Measurements from ENCODE around the gene IL12RB1. TPM values are rescaled to one million over a fixed set of nuclear protein-coding genes. Genes with fewer than 3 reads are reported as not detected.

IL12RB1 gene
- total RNA-seq, 1 donor from 2014 or later = not detected

DNA sequence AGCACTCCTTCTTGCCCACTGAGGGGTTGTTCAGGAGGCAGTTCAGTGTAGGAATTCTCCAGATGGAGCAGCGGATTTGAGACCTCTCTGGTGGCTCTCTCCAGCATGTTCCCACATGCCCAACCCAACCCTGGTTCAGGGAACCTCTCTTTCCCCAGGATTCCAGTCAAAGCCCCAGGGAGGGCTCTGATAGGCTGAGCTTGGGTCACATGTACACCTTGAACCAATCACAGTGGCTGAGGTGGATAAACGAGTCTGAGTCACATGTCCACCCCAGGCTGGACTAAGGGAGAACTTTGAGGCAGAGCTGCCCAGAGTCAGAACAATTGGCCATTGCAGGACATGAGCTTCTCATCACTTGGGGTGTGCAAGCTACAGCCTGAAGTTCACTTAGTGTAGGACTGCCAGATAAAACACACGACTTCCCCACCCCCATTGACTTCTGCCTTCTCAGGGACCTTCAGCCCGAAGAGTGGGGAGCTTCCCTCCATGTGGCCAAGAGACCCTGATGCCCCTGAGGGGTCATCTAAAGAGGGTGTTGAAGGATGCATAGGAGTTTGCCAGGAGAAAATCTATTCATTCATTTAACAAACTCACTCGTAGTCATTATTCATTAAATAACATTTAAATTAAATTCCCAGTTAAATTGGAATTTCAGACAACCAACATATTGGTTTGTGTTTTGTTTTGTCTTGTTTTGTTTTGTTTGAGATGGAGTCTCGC, 6.9 kb upstream of the IL12RB1 start:
- no peak for DNase-seq (ENCODE audit: low spot score)

DNA sequence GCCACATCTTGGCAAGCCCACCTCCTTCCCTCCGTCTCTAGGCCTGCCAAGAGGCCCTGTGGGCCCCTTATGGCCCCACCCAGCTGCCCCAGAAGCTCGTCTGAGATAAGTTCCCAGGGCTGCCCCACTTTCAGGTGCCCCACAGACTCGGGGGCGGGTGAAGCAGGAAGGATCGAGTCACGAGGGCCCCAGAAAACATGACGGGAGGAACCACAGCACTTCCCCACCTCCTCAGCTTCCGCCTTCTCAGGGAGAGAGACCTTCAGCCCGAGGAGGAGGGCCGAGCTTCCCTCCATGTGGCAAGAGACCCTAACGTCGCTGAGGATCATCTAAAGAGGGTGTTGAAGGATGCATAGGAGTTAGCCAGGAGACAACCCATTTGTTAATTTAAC, 4.5 kb upstream of the IL12RB1 start:
- H3K27ac ChIP-seq = no peak overlapping the region
- Mint-ChIP-seq H3K4me3 (no peak overlapping the region), H3K4me1 (peaks cover 12% of the 10 kb centered on the region), H3K9me3 (no peaks in the 10 kb centered on the region), H3K27ac (peak overlapping the region; percentile 42), H3K36me3 (no peaks in the 10 kb centered on the region), H3K27me3 (ENCODE audit: insufficient read depth, low read depth) (peaks cover 4% of the 10 kb centered on the region)
- H2AFZ ChIP-seq (replicated peaks) = no peak overlapping the region
- no peaks in the 10 kb centered on the region for H4K20me1 ChIP-seq (ENCODE audit: low read depth)
- H3K36me3 ChIP-seq = no peaks in the 10 kb centered on the region
- no peaks in the 10 kb centered on the region for H3K9me3 ChIP-seq (ENCODE audit: low read depth)
- H3K4me3 ChIP-seq = no peak overlapping the region
- H3K79me2 ChIP-seq (ENCODE audit: low read depth) = no peaks in the 10 kb centered on the region
- TF ChIP-seq EZH2 (IDR thresholded peaks at IDR 0.05) (no peak), EZH2phosphoT487 (IDR thresholded peaks at IDR 0.05) (no peak)
- TF ChIP-seq, protein P1, sequence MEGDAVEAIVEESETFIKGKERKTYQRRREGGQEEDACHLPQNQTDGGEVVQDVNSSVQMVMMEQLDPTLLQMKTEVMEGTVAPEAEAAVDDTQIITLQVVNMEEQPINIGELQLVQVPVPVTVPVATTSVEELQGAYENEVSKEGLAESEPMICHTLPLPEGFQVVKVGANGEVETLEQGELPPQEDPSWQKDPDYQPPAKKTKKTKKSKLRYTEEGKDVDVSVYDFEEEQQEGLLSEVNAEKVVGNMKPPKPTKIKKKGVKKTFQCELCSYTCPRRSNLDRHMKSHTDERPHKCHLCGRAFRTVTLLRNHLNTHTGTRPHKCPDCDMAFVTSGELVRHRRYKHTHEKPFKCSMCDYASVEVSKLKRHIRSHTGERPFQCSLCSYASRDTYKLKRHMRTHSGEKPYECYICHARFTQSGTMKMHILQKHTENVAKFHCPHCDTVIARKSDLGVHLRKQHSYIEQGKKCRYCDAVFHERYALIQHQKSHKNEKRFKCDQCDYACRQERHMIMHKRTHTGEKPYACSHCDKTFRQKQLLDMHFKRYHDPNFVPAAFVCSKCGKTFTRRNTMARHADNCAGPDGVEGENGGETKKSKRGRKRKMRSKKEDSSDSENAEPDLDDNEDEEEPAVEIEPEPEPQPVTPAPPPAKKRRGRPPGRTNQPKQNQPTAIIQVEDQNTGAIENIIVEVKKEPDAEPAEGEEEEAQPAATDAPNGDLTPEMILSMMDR (IDR thresholded peaks at IDR 0.05) = no peak
- no peaks in the 10 kb centered on the region for H3K27me3 ChIP-seq
- peaks cover 4% of the 10 kb centered on the region for H3F3A ChIP-seq (ENCODE audit: low read depth)
- H3K9ac ChIP-seq = no peak overlapping the region
- no peak for DNase-seq (ENCODE audit: low spot score)
- H3K4me2 ChIP-seq = no peak overlapping the region
- H3K4me1 ChIP-seq = no peaks in the 10 kb centered on the region

More for the DNA sequence above, 6.9 kb upstream of the IL12RB1 start:
- TF ChIP-seq EZH2 (IDR thresholded peaks at IDR 0.05) (no peak), EZH2phosphoT487 (IDR thresholded peaks at IDR 0.05) (no peak)
- TF ChIP-seq, protein P1 (IDR thresholded peaks at IDR 0.05) = no peak
- peaks cover 12% of the 10 kb centered on the region for H3F3A ChIP-seq (ENCODE audit: low read depth)
- Mint-ChIP-seq H3K27ac (no peak overlapping the region), H3K4me1 (peaks cover 14% of the 10 kb centered on the region), H3K36me3 (no peaks in the 10 kb centered on the region), H3K9me3 (no peaks in the 10 kb centered on the region), H3K4me3 (no peak overlapping the region), H3K27me3 (ENCODE audit: insufficient read depth, low read depth) (peaks cover 6% of the 10 kb centered on the region)
- H3K9me3 ChIP-seq (ENCODE audit: low read depth) = no peaks in the 10 kb centered on the region
- H3K27me3 ChIP-seq = peaks cover 16% of the 10 kb centered on the region
- no peaks in the 10 kb centered on the region for H3K79me2 ChIP-seq (ENCODE audit: low read depth)
- no peak overlapping the region for H3K9ac ChIP-seq
- H2AFZ ChIP-seq (replicated peaks) = no peak overlapping the region
- H3K4me2 ChIP-seq = no peak overlapping the region
- H3K36me3 ChIP-seq = no peaks in the 10 kb centered on the region
- no peak overlapping the region for H3K4me3 ChIP-seq
- no peaks in the 10 kb centered on the region for H4K20me1 ChIP-seq (ENCODE audit: low read depth)
- no peaks in the 10 kb centered on the region for H3K4me1 ChIP-seq
- no peak overlapping the region for H3K27ac ChIP-seq

DNA sequence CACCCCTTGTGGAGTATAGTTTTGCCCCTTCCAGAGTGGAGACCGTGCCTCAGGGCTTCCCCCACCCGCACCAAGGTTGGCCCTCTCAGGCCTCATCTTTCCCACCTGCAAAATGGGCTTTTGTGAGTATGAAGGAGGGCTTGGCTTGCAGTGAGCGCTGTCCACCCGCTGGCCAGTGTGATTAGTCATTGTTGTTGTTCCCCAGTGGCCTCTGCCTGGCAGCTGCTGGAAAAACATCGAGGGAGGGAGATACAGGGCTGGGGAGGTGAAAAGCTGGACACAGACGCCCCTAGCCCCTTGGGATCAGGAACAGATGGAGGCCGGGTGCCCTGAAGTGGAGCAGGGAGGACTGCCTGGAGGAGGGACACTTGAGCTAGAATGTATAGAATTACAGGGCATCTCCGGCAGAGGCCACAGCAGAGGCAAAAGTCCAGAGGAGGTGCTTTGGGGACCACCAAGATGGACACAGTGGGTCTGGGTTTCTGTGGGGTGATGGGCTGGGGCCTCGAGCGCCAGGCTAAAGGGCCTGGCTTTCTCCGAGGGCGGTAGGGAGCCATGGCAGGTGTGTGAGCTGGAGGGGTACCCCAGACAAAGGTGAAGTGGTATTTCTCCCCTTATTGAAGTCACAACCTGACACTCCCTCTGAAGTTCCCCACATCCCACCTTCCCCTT, 3.9 kb upstream of the IL12RB1 start:
- TF ChIP-seq EZH2 (IDR thresholded peaks at IDR 0.05) (no peak), EZH2phosphoT487 (IDR thresholded peaks at IDR 0.05) (no peak)
- TF ChIP-seq, protein P1 (IDR thresholded peaks at IDR 0.05) = no peak
- no peak for DNase-seq (ENCODE audit: low spot score)
- H3K9me3 Mint-ChIP-seq = no peaks in the 10 kb centered on the region
- H3K36me3 Mint-ChIP-seq = no peaks in the 10 kb centered on the region
- no peak overlapping the region for H2AFZ ChIP-seq (replicated peaks)
- no peaks in the 10 kb centered on the region for H3K9me3 ChIP-seq (ENCODE audit: low read depth)
- H4K20me1 ChIP-seq (ENCODE audit: low read depth) = no peaks in the 10 kb centered on the region
- H3K27ac Mint-ChIP-seq = peak overlapping the region; percentile 82
- H3K4me3 ChIP-seq = no peak overlapping the region
- no peak overlapping the region for H3K9ac ChIP-seq
- no peak overlapping the region for H3K27ac ChIP-seq
- H3K4me3 Mint-ChIP-seq = peak overlapping the region; percentile 57
- H3K4me1 ChIP-seq = no peaks in the 10 kb centered on the region
- peaks cover 4% of the 10 kb centered on the region for H3F3A ChIP-seq (ENCODE audit: low read depth)
- H3K27me3 ChIP-seq = no peaks in the 10 kb centered on the region
- H3K4me1 Mint-ChIP-seq = peaks cover 12% of the 10 kb centered on the region
- H3K36me3 ChIP-seq = no peaks in the 10 kb centered on the region
- peaks cover 3% of the 10 kb centered on the region for H3K27me3 Mint-ChIP-seq (ENCODE audit: insufficient read depth, low read depth)
- no peak overlapping the region for H3K4me2 ChIP-seq
- no peaks in the 10 kb centered on the region for H3K79me2 ChIP-seq (ENCODE audit: low read depth)
